ENCODE measurements around the gene SLC11A2.

- TF ChIP-seq EZH2phosphoT487 (IDR thresholded peaks at IDR 0.05; ENCODE audit: insufficient read depth, low read depth) (no peak), EZH2 (IDR thresholded peaks at IDR 0.05; ENCODE audit: insufficient read depth, poor library complexity, severe bottlenecking) (no peak)
Measured at GRCh38 chr12:51051787-51052186, 25.6 kb upstream of the SLC11A2 start.
